ENCODE results near the gene LSP1. TPM values are rescaled to one million over a fixed set of nuclear protein-coding genes. Genes with fewer than 3 reads are reported as not detected.
A peak's percentile ranks its signal among the peaks of the same experiment; 100 is the strongest.

Gene LSP1
- total RNA-seq, 1 donor from 2014 or later: 41.9 TPM

GRCh38 chr11:1906611-1907423 lies 53.9 kb downstream of the LSP1 start:
- intact Hi-C loops (cut with DNase I): no loop called here
- Histone ChIP-seq H3K27ac (peak overlapping the region; percentile 6 to 66), H3K9me3 (no peaks in the 10 kb centered on the region), H3K4me1 (peaks cover 0 to 12% of the 10 kb centered on the region in 2 donors), H3K36me3 (no peaks in the 10 kb centered on the region), H3K4me3 (no peak overlapping the region), H3K27me3 (no peaks in the 10 kb centered on the region)
- no peak for TF ChIP-seq CTCF (IDR thresholded peaks at IDR 0.05)
- DNase-seq (ENCODE audit: low spot score in 2 of 2): no peak

- Histone ChIP-seq H3K4me3 (peak overlapping the region in 1 of 2 donors; percentile 44), H3K4me1 (peaks cover 0 to 12% of the 10 kb centered on the region in 2 donors), H3K27ac (peak overlapping the region; percentile 24 to 72), H3K36me3 (no peaks in the 10 kb centered on the region), H3K9me3 (no peaks in the 10 kb centered on the region), H3K27me3 (no peaks in the 10 kb centered on the region)
- DNase-seq (ENCODE audit: low spot score in 2 of 2): no peak
- intact Hi-C loops (cut with DNase I): no loop called here
- TF ChIP-seq CTCF (IDR thresholded peaks at IDR 0.05): no peak
Observed at GRCh38 chr11:1908618-1909017, 55.7 kb downstream of the LSP1 start.

GRCh38 chr11:1909524-1909923 lies 56.6 kb downstream of the LSP1 start:
- H3K9me3 ChIP-seq: no peaks in the 10 kb centered on the region
- intact Hi-C loops (cut with DNase I): no loop called here
- H3K27ac ChIP-seq: no peak overlapping the region
- no peaks in the 10 kb centered on the region for H3K27me3 ChIP-seq
- TF ChIP-seq CTCF (IDR thresholded peaks at IDR 0.05): no peak
- no peak overlapping the region for H3K4me3 ChIP-seq
- DNase-seq (ENCODE audit: low spot score in 2 of 2): no peak
- H3K4me1 ChIP-seq: peaks cover 0 to 12% of the 10 kb centered on the region in 2 donors
- no peaks in the 10 kb centered on the region for H3K36me3 ChIP-seq

- intact Hi-C loops (cut with DNase I): no loop called here
- Histone ChIP-seq H3K27me3 (no peaks in the 10 kb centered on the region), H3K4me3 (no peak overlapping the region), H3K4me1 (peaks cover 0 to 12% of the 10 kb centered on the region in 2 donors), H3K9me3 (no peaks in the 10 kb centered on the region), H3K36me3 (no peaks in the 10 kb centered on the region), H3K27ac (no peak overlapping the region)
- TF ChIP-seq CTCF (IDR thresholded peaks at IDR 0.05): no peak
- DNase-seq (ENCODE audit: low spot score in 2 of 2): no peak
Observed at GRCh38 chr11:1912289-1912878, 59.5 kb downstream of the LSP1 start.

- no peak for DNase-seq (ENCODE audit: low spot score in 2 of 2)
- TF ChIP-seq CTCF (IDR thresholded peaks at IDR 0.05): no peak
- intact Hi-C loops (cut with DNase I): loop anchor here (1.0 kb wide), 1 partner anchor 26 kb away; no protein-coding TSS in a partner anchor
- H3K4me1 ChIP-seq: peaks cover 0 to 5% of the 10 kb centered on the region in 2 donors
- no peak overlapping the region for H3K4me3 ChIP-seq
- no peaks in the 10 kb centered on the region for H3K27me3 ChIP-seq
- H3K9me3 ChIP-seq: no peaks in the 10 kb centered on the region
- H3K36me3 ChIP-seq: no peaks in the 10 kb centered on the region
- no peak overlapping the region for H3K27ac ChIP-seq
Observed at GRCh38 chr11:1913271-1914060, 60.6 kb downstream of the LSP1 start.
